ENCODE measurements around the gene STRIT1.
"Not testable (repeated sequence)": the region's sequence is repeated elsewhere in the genome, so short reads cannot be mapped to it uniquely, and the experiment has no call there.

STRIT1 gene

DNA sequence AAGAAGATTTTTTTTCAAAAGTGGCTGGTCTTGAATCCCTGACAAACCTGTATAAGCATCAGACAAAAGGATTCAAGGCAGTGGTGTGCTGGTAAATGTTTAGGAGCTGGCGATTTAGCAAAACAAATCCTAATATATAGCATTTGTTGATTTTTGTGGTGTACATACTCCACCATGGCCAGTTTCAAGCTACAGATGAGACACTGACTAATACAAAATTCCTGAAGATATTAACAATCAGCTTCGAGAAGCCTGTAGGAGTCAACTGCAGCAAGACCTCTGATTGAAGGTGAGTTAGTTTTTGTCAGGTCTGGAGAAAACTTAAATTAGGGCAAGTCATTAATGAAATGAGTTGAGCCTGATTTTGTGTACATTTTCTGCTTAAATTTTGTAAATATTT lies 6.7 kb downstream of the STRIT1 start:
- H3K4me3 ChIP-seq (ENCODE audit: low read depth, low read length) = no peak overlapping the region
- DNase-seq (ENCODE audit: low read depth) = no peak
- TF ChIP-seq MYC (IDR thresholded peaks at IDR 0.05; ENCODE audit: low read depth, low read length) (no peak), MAX (IDR thresholded peaks at IDR 0.05; ENCODE audit: low read depth, low read length) (no peak), POLR2A (IDR thresholded peaks at IDR 0.05; ENCODE audit: extremely low read depth, insufficient read length) (no peak)

- H3K4me3 ChIP-seq (ENCODE audit: low read depth, low read length) = no peak overlapping the region
- TF ChIP-seq POLR2A (IDR thresholded peaks at IDR 0.05; ENCODE audit: extremely low read depth, insufficient read length) (no peak), MAX (IDR thresholded peaks at IDR 0.05; ENCODE audit: low read depth, low read length) (no peak), MYC (IDR thresholded peaks at IDR 0.05; ENCODE audit: low read depth, low read length) (no peak)
- no peak for DNase-seq (ENCODE audit: low read depth)
Observed at GRCh38 chr3:155285936-155286335, 7.5 kb downstream of the STRIT1 start.

- DNase-seq (ENCODE audit: low read depth) = no peak
- H3K4me3 ChIP-seq (ENCODE audit: low read depth, low read length) = no peak overlapping the region
- TF ChIP-seq, protein P1, sequence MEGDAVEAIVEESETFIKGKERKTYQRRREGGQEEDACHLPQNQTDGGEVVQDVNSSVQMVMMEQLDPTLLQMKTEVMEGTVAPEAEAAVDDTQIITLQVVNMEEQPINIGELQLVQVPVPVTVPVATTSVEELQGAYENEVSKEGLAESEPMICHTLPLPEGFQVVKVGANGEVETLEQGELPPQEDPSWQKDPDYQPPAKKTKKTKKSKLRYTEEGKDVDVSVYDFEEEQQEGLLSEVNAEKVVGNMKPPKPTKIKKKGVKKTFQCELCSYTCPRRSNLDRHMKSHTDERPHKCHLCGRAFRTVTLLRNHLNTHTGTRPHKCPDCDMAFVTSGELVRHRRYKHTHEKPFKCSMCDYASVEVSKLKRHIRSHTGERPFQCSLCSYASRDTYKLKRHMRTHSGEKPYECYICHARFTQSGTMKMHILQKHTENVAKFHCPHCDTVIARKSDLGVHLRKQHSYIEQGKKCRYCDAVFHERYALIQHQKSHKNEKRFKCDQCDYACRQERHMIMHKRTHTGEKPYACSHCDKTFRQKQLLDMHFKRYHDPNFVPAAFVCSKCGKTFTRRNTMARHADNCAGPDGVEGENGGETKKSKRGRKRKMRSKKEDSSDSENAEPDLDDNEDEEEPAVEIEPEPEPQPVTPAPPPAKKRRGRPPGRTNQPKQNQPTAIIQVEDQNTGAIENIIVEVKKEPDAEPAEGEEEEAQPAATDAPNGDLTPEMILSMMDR (IDR thresholded peaks at IDR 0.05; ENCODE audit: low read depth, low read length) = no peak
- TF ChIP-seq MAX (IDR thresholded peaks at IDR 0.05; ENCODE audit: low read depth, low read length) = no peak
Observed at GRCh38 chr3:155283092-155284056, 10.1 kb downstream of the STRIT1 start.

- TF ChIP-seq, protein P1 (IDR thresholded peaks at IDR 0.05; ENCODE audit: low read depth, low read length) = no peak
- no peak for TF ChIP-seq MAX (IDR thresholded peaks at IDR 0.05; ENCODE audit: low read depth, low read length)
- TF ChIP-seq MYC (IDR thresholded peaks at IDR 0.05; ENCODE audit: low read depth, low read length) = no peak
- no peak overlapping the region for H3K4me3 ChIP-seq (ENCODE audit: low read depth, low read length)
- DNase-seq (ENCODE audit: low read depth) = no peak
Observed at GRCh38 chr3:155282385-155283091, 10.9 kb downstream of the STRIT1 start.

DNA sequence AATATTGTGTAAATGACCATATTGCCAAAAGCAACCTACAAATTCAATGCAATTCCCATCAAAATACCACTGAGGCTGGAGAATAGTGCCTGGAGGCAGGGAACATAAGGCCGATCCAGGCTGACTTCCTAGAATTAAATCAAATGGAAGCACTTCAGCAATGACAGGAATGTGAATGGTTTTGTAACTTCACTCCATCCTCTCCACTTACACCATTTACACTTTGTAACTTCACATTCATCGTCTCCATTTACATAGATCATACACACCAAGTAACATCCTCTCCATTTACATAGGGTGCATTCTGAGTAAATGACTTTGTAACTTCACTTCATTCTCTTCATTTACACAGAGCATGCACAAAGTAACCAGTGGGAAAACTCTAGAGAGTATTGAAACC lies 11.6 kb downstream of the STRIT1 start:
- no peak for DNase-seq (ENCODE audit: low read depth)
- H3K4me3 ChIP-seq (ENCODE audit: low read depth, low read length) = no peak overlapping the region
- TF ChIP-seq, protein P1 (IDR thresholded peaks at IDR 0.05; ENCODE audit: low read depth, low read length) = no peak
- TF ChIP-seq POLR2A (IDR thresholded peaks at IDR 0.05; ENCODE audit: extremely low read depth, insufficient read length) (no peak), MYC (IDR thresholded peaks at IDR 0.05; ENCODE audit: low read depth, low read length) (no peak), MAX (IDR thresholded peaks at IDR 0.05; ENCODE audit: low read depth, low read length) (no peak)

DNA sequence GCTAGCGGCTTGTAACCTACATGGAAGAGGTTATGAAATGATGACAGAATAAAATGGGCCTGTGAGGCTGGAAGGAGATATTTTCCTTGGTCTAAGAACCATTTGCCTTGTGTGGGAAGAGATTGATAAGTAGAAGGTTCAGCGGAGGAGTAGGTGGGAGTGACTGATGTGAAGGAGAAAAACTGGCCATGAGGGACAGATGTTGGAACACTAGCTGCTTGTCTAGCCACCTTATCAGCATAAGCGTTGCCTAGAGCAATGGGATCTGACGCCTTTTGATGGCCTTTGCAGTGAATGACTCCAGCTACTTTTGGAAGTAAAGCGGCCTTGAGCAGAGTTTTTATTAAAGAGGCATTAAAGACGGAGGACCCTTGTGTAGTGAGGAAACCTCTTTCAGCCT lies 17.4 kb downstream of the STRIT1 start:
- not testable (repeated sequence) for H3K4me3 ChIP-seq (ENCODE audit: low read depth, low read length); DNase-seq (ENCODE audit: low read depth)

DNA sequence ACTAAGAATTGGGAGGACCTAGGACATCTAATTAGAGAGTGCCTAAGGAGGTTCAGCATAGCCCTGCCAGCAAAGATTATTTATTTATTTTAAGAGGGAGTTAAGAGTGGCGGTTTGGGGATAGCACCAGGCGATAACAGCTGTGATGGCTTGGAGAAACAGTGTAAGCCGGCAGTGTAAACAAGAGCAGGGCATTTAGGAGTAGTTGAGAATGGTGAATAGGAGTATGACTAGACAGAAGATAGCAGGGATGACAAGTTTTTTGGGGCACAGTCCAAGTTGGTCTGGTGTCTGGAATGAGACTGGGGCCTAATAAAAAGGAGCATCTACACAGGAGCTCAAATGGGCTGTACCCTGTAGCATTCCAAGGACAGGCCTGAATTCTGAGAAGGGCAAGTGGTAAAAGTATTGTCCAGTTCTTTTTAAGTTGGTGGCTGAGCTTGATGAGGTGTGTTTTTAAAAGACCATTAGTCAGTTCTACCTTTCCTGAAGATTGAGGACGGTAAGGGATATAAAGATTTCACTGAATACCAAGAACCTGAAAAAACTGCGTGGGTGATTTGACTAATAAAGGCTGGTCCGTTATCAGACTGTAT lies 18.2 kb downstream of the STRIT1 start:
- H3K4me3 ChIP-seq (ENCODE audit: low read depth, low read length); DNase-seq (ENCODE audit: low read depth): not testable (repeated sequence)

- not testable (repeated sequence) for DNase-seq (ENCODE audit: low read depth); H3K4me3 ChIP-seq (ENCODE audit: low read depth, low read length)
Observed at GRCh38 chr3:155274435-155274834, 19.0 kb downstream of the STRIT1 start.

Measured in NB4 (cell line).